Cortex of kidney (tissue), 1 donor: ENCODE data around the gene LLGL2.

Experiments
- DNase-seq: peaks from one replicate; lab custom pipeline; 2025; lab: John Stamatoyannopoulos, UW

The LLGL2 gene

GRCh38 chr17:75614006-75614405 lies 88.5 kb downstream of the LLGL2 start:
- DNase-seq = no peak

- DNase-seq = no peak
Measured at GRCh38 chr17:75614556-75615270, 89.2 kb downstream of the LLGL2 start.

GRCh38 chr17:75615301-75615700 lies 89.8 kb downstream of the LLGL2 start:
- DNase-seq = no peak

- DNase-seq = no peak
Measured at GRCh38 chr17:75616521-75617122, 91.1 kb downstream of the LLGL2 start.

GRCh38 chr17:75617218-75617617 lies 91.7 kb downstream of the LLGL2 start:
- no peak for DNase-seq

GRCh38 chr17:75617675-75618074 lies 92.2 kb downstream of the LLGL2 start:
- DNase-seq = no peak

- DNase-seq = no peak
Measured at GRCh38 chr17:75619506-75620431, 94.3 kb downstream of the LLGL2 start.

- DNase-seq = no peak
Measured at GRCh38 chr17:75621489-75621888, 96.0 kb downstream of the LLGL2 start.

GRCh38 chr17:75622076-75622475 lies 96.6 kb downstream of the LLGL2 start:
- no peak for DNase-seq

- DNase-seq = no peak
Measured at GRCh38 chr17:75622771-75623273, 97.3 kb downstream of the LLGL2 start.

- no peak for DNase-seq
Measured at GRCh38 chr17:75623386-75623785, 97.9 kb downstream of the LLGL2 start.

GRCh38 chr17:75624021-75624420 lies 98.5 kb downstream of the LLGL2 start:
- DNase-seq = no peak
